Stimulated activated CD4-positive, alpha-beta T cell treated with anti-CD3 and anti-CD28 coated beads, Interleukin-4, amount 100 ng/mL, for 4 hours (primary cell): ENCODE results near the gene GPX6.
"Not testable (repeated sequence)": the region's sequence is repeated elsewhere in the genome, so short reads cannot be mapped to it uniquely, and the experiment has no call there.

Experiments used
- DNase-seq, 2 experiments: peaks; one replicate each; pipeline ENCODE4 v3.0.0-alpha.2; 2020

GPX6 gene

DNA sequence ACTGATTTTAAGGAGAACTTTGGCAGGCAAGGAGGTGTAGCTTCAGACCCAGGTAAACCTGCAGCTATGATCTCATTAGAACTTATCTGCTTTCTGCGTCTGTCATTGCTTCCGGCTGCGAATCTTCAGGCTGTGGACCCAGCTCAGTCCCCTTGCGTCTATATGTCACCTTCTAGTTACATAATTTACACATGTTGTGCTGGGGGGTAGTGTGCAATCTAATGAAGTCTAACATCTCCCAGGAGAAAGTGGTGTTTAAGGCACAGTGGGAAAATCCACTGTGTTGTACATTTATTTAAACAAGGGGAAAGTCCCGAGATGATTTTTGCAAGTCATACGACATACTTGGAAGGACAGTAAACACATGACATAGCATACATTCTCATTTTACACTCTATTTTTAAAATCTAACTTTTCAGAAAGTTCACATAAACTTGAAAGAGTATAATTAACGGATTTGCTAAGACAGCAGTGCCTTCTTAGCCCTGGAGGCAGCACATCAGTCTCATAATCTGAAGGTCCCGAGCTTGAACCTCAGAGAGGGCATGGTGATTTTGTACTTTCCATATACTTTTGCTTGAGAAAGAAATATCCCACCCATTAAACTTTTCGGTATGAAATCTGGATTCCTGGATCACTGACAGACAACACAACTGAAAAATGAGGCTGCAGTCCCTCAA is 35.2 kb downstream of the GPX6 start:
- DNase-seq, result no peak

DNA sequence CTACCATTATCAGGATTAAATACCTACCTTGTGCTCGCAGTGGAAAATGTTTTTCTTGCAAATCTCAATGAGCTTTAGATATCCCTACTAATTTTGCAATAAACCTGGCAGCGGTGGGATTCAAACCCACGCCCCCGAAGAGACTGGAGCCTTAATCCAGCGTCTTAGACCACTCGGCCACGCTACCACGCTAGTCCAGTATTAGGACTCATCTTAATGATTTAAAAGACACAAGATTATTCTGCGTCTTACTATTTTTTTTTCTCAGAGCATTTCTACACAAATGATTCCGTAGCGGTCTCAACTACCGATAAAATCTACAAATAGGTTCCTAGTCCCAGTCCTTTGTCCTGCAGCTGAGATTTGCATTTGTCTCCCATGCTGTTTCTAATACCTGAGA is 37.1 kb downstream of the GPX6 start:
- no peak for DNase-seq

DNA sequence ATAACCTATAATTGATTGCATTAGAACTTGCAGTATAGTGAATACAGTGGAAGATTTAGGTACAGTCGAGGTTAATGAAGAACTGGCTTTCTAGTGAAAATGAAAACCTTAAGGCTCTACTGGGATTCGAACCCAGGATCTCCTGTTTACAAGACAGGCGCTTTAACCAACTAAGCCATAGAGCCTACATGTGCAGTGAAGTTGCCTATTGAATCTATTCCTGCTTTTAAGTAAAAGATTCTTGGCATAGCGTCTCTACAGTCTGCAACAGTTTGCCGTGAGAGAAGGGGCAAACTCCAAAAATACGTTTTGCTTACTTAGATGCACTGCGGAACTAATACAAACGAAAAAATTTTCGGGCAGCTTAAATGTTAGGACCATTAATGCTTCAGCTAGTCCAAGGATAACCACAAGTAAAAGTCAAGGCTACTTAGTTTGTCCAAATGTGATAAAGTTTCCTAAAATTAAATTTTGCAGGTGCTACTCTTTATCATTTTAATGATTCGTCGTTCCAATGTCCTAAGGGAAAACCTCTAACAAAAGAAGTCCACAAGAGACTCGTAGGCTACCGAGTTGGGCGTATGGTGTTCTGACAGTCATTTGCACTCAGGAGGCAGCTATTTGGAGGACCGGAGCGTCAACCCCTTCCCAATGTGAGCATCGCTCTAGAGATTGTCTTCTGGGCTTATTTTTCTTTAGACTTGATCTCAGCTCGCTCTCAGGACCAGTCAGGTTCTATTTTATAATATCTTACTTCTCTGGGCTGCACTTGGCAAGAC is 41.0 kb downstream of the GPX6 start:
- no peak for DNase-seq

- DNase-seq, result not testable (repeated sequence)
Observed at GRCh38 chr6:28469153-28469745, 46.3 kb downstream of the GPX6 start.

DNA sequence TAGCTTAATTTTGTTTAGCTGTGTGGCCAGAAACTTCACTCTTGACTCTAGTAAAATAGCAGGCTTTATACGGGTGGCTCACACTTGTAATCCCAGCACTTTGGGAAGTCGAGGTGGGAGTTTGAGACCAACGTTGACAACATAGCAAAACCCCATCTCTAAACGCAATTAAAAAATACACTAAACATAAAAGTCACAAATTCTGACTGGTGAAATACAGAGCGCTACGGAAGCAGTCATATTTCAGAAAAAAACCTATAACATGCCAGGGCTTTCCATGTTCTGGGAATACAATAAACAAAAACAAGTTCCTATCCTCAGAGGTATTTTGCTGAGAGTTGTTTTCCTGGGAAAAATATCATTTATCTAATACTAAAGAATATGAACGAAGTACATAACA is 47.5 kb downstream of the GPX6 start:
- no peak for DNase-seq

DNA sequence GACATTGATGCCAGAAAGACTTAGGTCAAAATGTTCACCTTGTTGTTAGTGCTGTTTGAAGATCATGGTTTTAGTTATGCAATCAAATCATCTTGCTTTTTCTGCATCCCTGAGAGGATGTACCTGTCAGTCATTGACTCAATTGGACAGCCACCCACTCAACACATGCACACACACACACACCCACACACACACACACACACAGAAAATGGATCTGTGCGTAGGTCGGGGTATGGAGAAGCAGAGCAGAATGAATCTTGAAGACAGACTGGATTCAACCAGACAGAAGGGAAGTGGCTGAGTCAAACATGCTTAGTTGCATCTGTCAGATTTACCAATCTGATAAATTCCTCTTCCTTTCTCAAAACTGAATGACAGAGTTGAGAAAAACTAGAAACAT is 53.2 kb downstream of the GPX6 start:
- peak in 1 of 2 experiments; percentile 31 for DNase-seq

DNA sequence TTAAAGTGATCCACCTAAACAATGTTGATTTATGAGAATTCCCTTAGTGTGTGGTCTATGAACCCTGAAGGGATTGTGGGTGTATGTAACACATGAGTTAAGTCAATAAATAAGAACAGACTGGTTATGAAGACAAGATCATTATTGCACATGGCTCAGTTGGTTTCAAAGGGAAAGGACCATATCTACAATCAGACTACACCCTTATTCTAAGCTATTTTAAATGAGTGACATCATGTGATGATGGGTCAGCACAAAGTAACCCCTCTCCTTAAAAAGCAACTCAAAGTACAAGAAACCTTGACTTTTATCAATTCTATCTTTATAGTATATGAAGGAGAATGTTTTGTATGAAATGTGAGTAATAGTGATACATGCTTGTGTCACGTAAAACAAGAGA is 57.0 kb downstream of the GPX6 start:
- no peak for DNase-seq
